ENCODE measurements around the gene VAV1. TPM values are rescaled to one million over a fixed set of nuclear protein-coding genes. Genes with fewer than 3 reads are reported as not detected.
"Not testable (repeated sequence)": the region's sequence is repeated elsewhere in the genome, so short reads cannot be mapped to it uniquely, and the experiment has no call there.

The VAV1 gene
- total RNA-seq, 1 experiment from 2014 or later, result 0.83 TPM

- TF ChIP-seq CTCF (IDR thresholded peaks at IDR 0.05), result no peak
- TF ChIP-seq E2F4 (CRISPR knock-in tag; IDR thresholded peaks at IDR 0.05; ENCODE audit: borderline replicate concordance, low read depth), result no peak
- TF ChIP-seq MYBL2 (CRISPR knock-in tag; IDR thresholded peaks at IDR 0.05), result no peak
Observed at GRCh38 chr19:6772866-6773322, 386 bp downstream of the VAV1 start (continued).

GRCh38 chr19:6773323-6773931, 919 bp downstream of the VAV1 start:
- no peaks in the 10 kb centered on the region; the same call in 1 of the 2 replicates for H3K27me3 Mint-ChIP-seq (ENCODE audit: low read depth)
- CTCF ChIA-PET, result interaction anchor here (1.1 to 3.5 kb wide), 3 partner anchors 27 to 90 kb away, joined by 4 to 26 read pairs (median 6); no protein-coding TSS in a partner anchor
- H3K27ac Mint-ChIP-seq, result no peak overlapping the region
- POLR2A ChIA-PET, result no interaction called here
- peaks cover 21% of the 10 kb centered on the region for H3K9me3 Mint-ChIP-seq
- TF ChIP-seq SP1 (CRISPR knock-in tag; conservative IDR thresholded peaks at IDR 0.05), result no peak
- TF ChIP-seq ZMAT4 (CRISPR knock-in tag; IDR thresholded peaks at IDR 0.05), result no peak
- TF ChIP-seq ATF1 (CRISPR knock-in tag; IDR thresholded peaks at IDR 0.05), result no peak
- H3K4me1 Mint-ChIP-seq, result peaks cover 6% of the 10 kb centered on the region; the same call in 1 of the 2 replicates
- DNase-seq (ENCODE audit: low spot score) (no peak), ATAC-seq (peak; percentile 30; the same call in 1 of the 2 replicates)
- peaks cover 6% of the 10 kb centered on the region; the same call in 1 of the 2 replicates for H3K36me3 Mint-ChIP-seq
- H3K4me3 Mint-ChIP-seq, result no peak overlapping the region

GRCh38 chr19:6774821-6775707, 2.6 kb downstream of the VAV1 start:
- no peak overlapping the region for H3K27ac Mint-ChIP-seq
- no peak for DNase-seq (ENCODE audit: low spot score)
- CTCF ChIA-PET, result interaction anchor here (1.3 kb wide), 1 partner anchor 42 kb away, joined by 4 read pairs; no protein-coding TSS in a partner anchor

GRCh38 chr19:6776045-6776444, 3.5 kb downstream of the VAV1 start:
- peaks cover 21% of the 10 kb centered on the region for H3K9me3 Mint-ChIP-seq
- H3K4me1 Mint-ChIP-seq; CTCF ChIA-PET; DNase-seq (ENCODE audit: low spot score); H3K27me3 Mint-ChIP-seq (ENCODE audit: low read depth); ATAC-seq; H3K36me3 Mint-ChIP-seq; POLR2A ChIA-PET; H3K4me3 Mint-ChIP-seq; H3K27ac Mint-ChIP-seq: not testable (repeated sequence)

More at GRCh38 chr19:6774821-6775707, 2.6 kb downstream of the VAV1 start:
- Mint-ChIP-seq H3K4me1 (peaks cover 6% of the 10 kb centered on the region; the same call in 1 of the 2 replicates), H3K36me3 (peaks cover 6% of the 10 kb centered on the region; the same call in 1 of the 2 replicates), H3K27me3 (ENCODE audit: low read depth) (no peaks in the 10 kb centered on the region), H3K4me3 (no peak overlapping the region), H3K9me3 (peaks cover 21% of the 10 kb centered on the region)
- no peak for ATAC-seq
- TF ChIP-seq ATF3 (CRISPR knock-in tag; conservative IDR thresholded peaks at IDR 0.05) (no peak), JAZF1 (CRISPR knock-in tag; IDR thresholded peaks at IDR 0.05) (no peak), ZNF121 (CRISPR knock-in tag; IDR thresholded peaks at IDR 0.05) (no peak)
- POLR2A ChIA-PET, result interaction anchor here (0.6 kb wide), 1 partner anchor 295 kb away, joined by 4 read pairs; no protein-coding TSS in a partner anchor

- Mint-ChIP-seq H3K4me3 (no peak overlapping the region), H3K4me1 (peaks cover 6% of the 10 kb centered on the region; the same call in 1 of the 2 replicates), H3K27me3 (ENCODE audit: low read depth) (no peaks in the 10 kb centered on the region; the same call in 1 of the 2 replicates), H3K36me3 (peaks cover 6% of the 10 kb centered on the region; the same call in 1 of the 2 replicates), H3K27ac (no peak overlapping the region), H3K9me3 (peaks cover 24% of the 10 kb centered on the region)
- no peak for DNase-seq (ENCODE audit: low spot score)
- ATAC-seq, result no peak
- POLR2A ChIA-PET, result no interaction called here
- CTCF ChIA-PET, result no interaction called here
- TF ChIP-seq PRDM15 (CRISPR knock-in tag; IDR thresholded peaks at IDR 0.05), result no peak
- TF ChIP-seq IRF2 (CRISPR knock-in tag; IDR thresholded peaks at IDR 0.05; ENCODE audit: borderline replicate concordance, low read depth), result no peak
- TF ChIP-seq PRRX2 (CRISPR knock-in tag; IDR thresholded peaks at IDR 0.05), result no peak
- TF ChIP-seq ZBTB21 (CRISPR knock-in tag; IDR thresholded peaks at IDR 0.05; ENCODE audit: borderline replicate concordance), result no peak
- no peak for TF ChIP-seq E2F4 (CRISPR knock-in tag; IDR thresholded peaks at IDR 0.05; ENCODE audit: borderline replicate concordance, low read depth)
- no peak for TF ChIP-seq TEAD1 (CRISPR knock-in tag; IDR thresholded peaks at IDR 0.05)
- no peak for TF ChIP-seq SMAD3 (CRISPR knock-in tag; IDR thresholded peaks at IDR 0.05; ENCODE audit: borderline replicate concordance)
Observed at GRCh38 chr19:6776999-6777398, 4.5 kb downstream of the VAV1 start.
